Smooth muscle cell (in vitro differentiated cells): Measurements from ENCODE around the gene LTBP3. TPM values are rescaled to one million over a fixed set of nuclear protein-coding genes. Genes with fewer than 3 reads are reported as not detected.
A peak's percentile ranks its signal among the peaks of the same experiment; 100 is the strongest.

Source experiments
- DNase-seq: peaks from one replicate; lab custom pipeline; 2025; ENCODE audit not compliant: unreplicated experiment; lab: John Stamatoyannopoulos, UW
- H2AFZ ChIP-seq: fragments of 200-600 bp; sonication (generic); 2 replicates; pipeline ENCODE4 v1.6.0; 2016; ENCODE audit warnings: antibody characterized with exemption, low read depth, mild to moderate bottlenecking
- H3F3A ChIP-seq: fragments of 200-600 bp; sonication (generic); 2 replicates; pipeline ENCODE4 v1.6.0; 2017; ENCODE audit warnings: antibody characterized with exemption, low read depth
- H3K27ac ChIP-seq: fragments of 200-600 bp; sonication (generic); 2 replicates; pipeline ENCODE4 v1.5.1; 2016; ENCODE audit warnings: low read depth, mild to moderate bottlenecking
- H3K27me3 ChIP-seq: fragments of 200-600 bp; sonication (generic); 2 replicates; pipeline ENCODE4 v1.6.1; 2016; ENCODE audit warnings: low read depth, mild to moderate bottlenecking
- H3K36me3 ChIP-seq: fragments of 200-600 bp; sonication (generic); 2 replicates; pipeline ENCODE4 v1.5.1; 2016; ENCODE audit warnings: low read depth
- H3K4me1 ChIP-seq: fragments of 200-600 bp; sonication (generic); 2 replicates; pipeline ENCODE4 v1.5.1; 2016; ENCODE audit warnings: low read depth
- H3K4me2 ChIP-seq: fragments of 200-600 bp; sonication (generic); 2 replicates; pipeline ENCODE4 v1.6.0; 2016; ENCODE audit warnings: mild to moderate bottlenecking
- H3K4me3 ChIP-seq: fragments of 200-600 bp; sonication (generic); 2 replicates; pipeline ENCODE4 v1.5.1; 2016; ENCODE audit warnings: mild to moderate bottlenecking
- H3K79me2 ChIP-seq: fragments of 200-600 bp; sonication (generic); 2 replicates; pipeline ENCODE4 v1.6.0; 2016; ENCODE audit warnings: low read depth, mild to moderate bottlenecking
- H3K9ac ChIP-seq: fragments of 200-600 bp; sonication (generic); 2 replicates; pipeline ENCODE4 v1.6.0; 2016; ENCODE audit warnings: low read depth
- H3K9me3 ChIP-seq: fragments of 200-600 bp; sonication (generic); replicated peaks from 2 replicates; pipeline ENCODE4 v1.5.1; 2016; ENCODE audit warnings: low read depth
- H4K20me1 ChIP-seq: fragments of 200-600 bp; sonication (generic); 2 replicates; pipeline ENCODE4 v1.6.0; 2016; ENCODE audit warnings: low read depth
- CTCF ChIP-seq: fragments of 200-600 bp; sonication (generic); IDR thresholded peaks from 2 replicates; pipeline ENCODE4 v1.5.1; 2017; ENCODE audit warnings: borderline replicate concordance, mild to moderate bottlenecking, antibody characterized with exemption; ENCODE audit not compliant: insufficient read depth, poor library complexity, severe bottlenecking
- WGBS: methylation state at CpG from one replicate; pipeline ENCODE4 v1.1.7; 2016; ENCODE audit warnings: low lambda C conversion rate; 5-methylcytosine and 5-hydroxymethylcytosine counted together
- polyA plus RNA-seq: library from polyadenylated mRNA; unstranded; fragments of >200 nt; fragmentation: Nextera tagmentation; extraction: Ambion mirVana; gene quantifications from 2 replicates; pipeline ENCODE4 v1.2.1, GENCODE V29; 2016
- total RNA-seq: library from RNA; depleted of rRNA; stranded (reverse); fragments of >200 nt; gene quantifications from 2 replicates; pipeline ENCODE4 v1.2.3, GENCODE V29; 2014

LTBP3 gene
- total and polyA plus RNA-seq, 2 experiments from 2014 or later = 33.6 to 46.4 TPM

GRCh38 chr11:65595543-65596281 lies 37.6 kb upstream of the LTBP3 start, which contains the start of gene KCNK7:
TSS of gene KCNK7 (minus strand) at chr11:65595800. CDS start at chr11:65595772, 28 bp downstream.
- TF ChIP-seq CTCF = no peak
- Histone ChIP-seq H3K27me3 (no peaks in the 10 kb centered on the region), H2AFZ (no peak within 1 kb of the TSS), H3K4me2 (no peak within 1 kb of the TSS), H3K27ac (no peak within 1 kb of the TSS), H3K36me3 (no peaks in the 10 kb centered on the region), H3K9me3 (no peaks in the 10 kb centered on the region), H4K20me1 (no peaks in the 10 kb centered on the region), H3K4me1 (peaks cover 16% of the 10 kb centered on the region), H3K79me2 (no peaks in the 10 kb centered on the region), H3K4me3 (no peak within 1 kb of the TSS), H3K9ac (no peak within 1 kb of the TSS), H3F3A (peaks cover 5% of the 10 kb centered on the region)
- no peak for DNase-seq
- WGBS = 82% methylated on average over 12 of the region's 12 CpGs

GRCh38 chr11:65595131-65595530 lies 37.0 kb upstream of the LTBP3 start:
- Histone ChIP-seq H3K9me3 (no peaks in the 10 kb centered on the region), H4K20me1 (no peaks in the 10 kb centered on the region), H3K4me1 (peaks cover 16% of the 10 kb centered on the region), H3F3A (peaks cover 5% of the 10 kb centered on the region), H3K4me2 (no peak overlapping the region), H3K79me2 (no peaks in the 10 kb centered on the region), H3K27ac (no peak overlapping the region), H2AFZ (no peak overlapping the region), H3K4me3 (no peak overlapping the region), H3K27me3 (no peaks in the 10 kb centered on the region), H3K9ac (no peak overlapping the region), H3K36me3 (no peaks in the 10 kb centered on the region)
- DNase-seq = no peak
- 95% methylated on average over 3 of the region's 3 CpGs for WGBS
- TF ChIP-seq CTCF = no peak

DNA sequence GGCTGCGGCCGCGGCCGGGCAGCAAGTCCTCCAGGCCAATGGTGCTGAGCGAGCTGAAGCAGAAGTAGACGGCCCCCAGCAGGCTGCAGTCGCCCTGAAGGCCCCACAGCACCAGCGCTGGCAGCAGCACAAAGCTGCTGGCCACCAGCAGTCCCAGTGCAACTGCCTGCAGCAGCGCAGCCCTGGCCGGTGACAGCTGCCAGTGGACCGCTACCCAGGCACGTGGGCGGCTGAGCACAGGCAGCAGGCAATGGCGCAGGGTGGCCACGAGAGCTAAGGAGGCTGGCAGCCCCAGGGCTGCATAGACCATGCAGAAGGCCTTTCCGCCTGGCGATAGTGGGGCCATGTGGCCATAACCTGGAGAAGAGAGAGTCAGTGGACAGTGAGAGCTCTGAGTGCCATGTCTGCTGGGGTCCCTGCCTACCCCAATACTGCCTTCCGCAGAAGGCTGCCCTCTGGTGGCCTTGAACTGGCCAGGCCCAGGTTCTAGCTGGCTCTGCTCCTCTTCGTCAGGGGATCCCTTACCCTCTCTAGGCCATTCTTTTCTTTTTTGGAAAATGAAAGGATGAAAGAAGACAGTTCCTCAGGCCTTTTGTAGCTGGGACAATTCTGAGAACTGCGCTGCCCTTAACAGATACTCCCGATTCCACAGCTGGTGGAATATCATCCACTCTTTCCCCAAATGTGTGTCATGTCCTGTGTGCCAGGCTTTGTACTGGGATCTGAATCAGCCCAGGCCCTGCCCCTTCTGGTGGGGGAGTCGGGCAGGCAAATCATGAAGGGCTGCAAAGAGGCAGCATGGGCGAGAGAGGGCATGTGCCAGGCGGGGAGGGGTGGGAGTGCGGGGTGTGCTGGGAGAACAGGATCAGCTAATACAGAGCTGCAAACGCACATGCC lies 35.6 kb upstream of the LTBP3 start:
- peak; percentile 58 for TF ChIP-seq CTCF
- no peaks in the 10 kb centered on the region for H3K27me3 ChIP-seq
- no peak overlapping the region for H3K4me3 ChIP-seq
- H2AFZ ChIP-seq = no peak overlapping the region
- no peak overlapping the region for H3K9ac ChIP-seq
- peaks cover 16% of the 10 kb centered on the region for H3K4me1 ChIP-seq
- H3K9me3 ChIP-seq = no peaks in the 10 kb centered on the region
- H3K27ac ChIP-seq = no peak overlapping the region
- DNase-seq = no peak
- no peak overlapping the region for H3K4me2 ChIP-seq
- no peaks in the 10 kb centered on the region for H4K20me1 ChIP-seq
- H3F3A ChIP-seq = peaks cover 5% of the 10 kb centered on the region
- H3K36me3 ChIP-seq = no peaks in the 10 kb centered on the region
- 87% methylated on average over 26 of the region's 26 CpGs for WGBS
- no peaks in the 10 kb centered on the region for H3K79me2 ChIP-seq
